Vagina (tissue), 2 donors: ENCODE measurements around the gene FAM161A. TPM values are rescaled to one million over a fixed set of nuclear protein-coding genes. Genes with fewer than 3 reads are reported as not detected.

Experiments used
- DNase-seq, 2 donors: peaks; one replicate each; pipeline ENCODE4 v3.0.0-alpha.2; 2017; ENCODE audit errors: extremely low spot score in 2 of 2
- H3K27ac ChIP-seq: fragments of 200-600 bp; sonication (generic); one replicate; pipeline ENCODE4 v1.5.1; 2019
- H3K27me3 ChIP-seq: fragments of 200-600 bp; sonication (generic); one replicate; pipeline ENCODE4 v1.5.1; 2019
- H3K36me3 ChIP-seq, 2 donors: fragments of 200-600 bp; sonication (generic); one replicate each; pipeline ENCODE4 v1.5.1; 2017 to 2019
- H3K4me1 ChIP-seq: fragments of 200-600 bp; sonication (generic); one replicate; pipeline ENCODE4 v1.5.1; 2019
- H3K4me3 ChIP-seq, 2 donors: fragments of 200-600 bp; sonication (generic); 1 replicate in 1 of 2; 2 replicates in 1 of 2; pipeline ENCODE4 v1.5.1; 2016 to 2019
- H3K9me3 ChIP-seq: fragments of 200-600 bp; sonication (generic); one replicate; pipeline ENCODE4 v1.5.1; 2019
- POLR2A ChIP-seq, 2 donors: fragments of 450-650 bp; IDR thresholded peaks; one replicate each; pipeline ENCODE4 v1.6.1; 2017; ENCODE audit warnings: antibody characterized with exemption in 2 of 2, mild to moderate bottlenecking in 2 of 2, moderate library complexity in 2 of 2
- POLR2AphosphoS5 ChIP-seq, 2 donors: sonication (generic); formaldehyde crosslinking; IDR thresholded peaks; one replicate each; pipeline ENCODE4 v1.9.0; 2017; ENCODE audit warnings: antibody characterized with exemption in 2 of 2, mild to moderate bottlenecking in 2 of 2, low read depth in 1 of 2; ENCODE audit not compliant: insufficient read depth in 1 of 2
- intact Hi-C: fragments of 100-400 bp; cut with DNase I; formaldehyde crosslinking; loops from one replicate; pipeline ENCODE4 v1.15.1; 2023
- total RNA-seq: library from RNA; depleted of rRNA; stranded (reverse); fragments of >200 nt; gene quantifications from one replicate; pipeline ENCODE4 v1.2.3, GENCODE V29; 2016
- TF ChIP-seq, protein P1 (sequence below), 3 experiments: fragments of 450-650 bp in 2 of 3; fragments of 200-600 bp in 1 of 3; sonication (generic) in 1 of 3; IDR thresholded peaks; one replicate each; pipeline ENCODE4 v1.5.1; 2017 to 2019; ENCODE audit warnings: antibody characterized with exemption in 3 of 3, mild to moderate bottlenecking in 2 of 3, moderate library complexity in 2 of 3

Gene FAM161A
- total RNA-seq, 1 donor from 2014 or later: 2.5 TPM

GRCh38 chr2:61792355-61792890 lies 61.4 kb downstream of the FAM161A start:
- no peaks in the 10 kb centered on the region for H3K4me1 ChIP-seq
- H3K27me3 ChIP-seq: no peaks in the 10 kb centered on the region
- H3K27ac ChIP-seq: no peak overlapping the region
- no peak overlapping the region for H3K4me3 ChIP-seq
- H3K36me3 ChIP-seq: no peaks in the 10 kb centered on the region
- no peaks in the 10 kb centered on the region for H3K9me3 ChIP-seq
- intact Hi-C loops: no loop called here
- TF ChIP-seq POLR2A (IDR thresholded peaks at IDR 0.05) (no peak), POLR2AphosphoS5 (IDR thresholded peaks at IDR 0.05; ENCODE audit: insufficient read depth in 1 of 2, low read depth in 1 of 2) (no peak)
- TF ChIP-seq, protein P1, sequence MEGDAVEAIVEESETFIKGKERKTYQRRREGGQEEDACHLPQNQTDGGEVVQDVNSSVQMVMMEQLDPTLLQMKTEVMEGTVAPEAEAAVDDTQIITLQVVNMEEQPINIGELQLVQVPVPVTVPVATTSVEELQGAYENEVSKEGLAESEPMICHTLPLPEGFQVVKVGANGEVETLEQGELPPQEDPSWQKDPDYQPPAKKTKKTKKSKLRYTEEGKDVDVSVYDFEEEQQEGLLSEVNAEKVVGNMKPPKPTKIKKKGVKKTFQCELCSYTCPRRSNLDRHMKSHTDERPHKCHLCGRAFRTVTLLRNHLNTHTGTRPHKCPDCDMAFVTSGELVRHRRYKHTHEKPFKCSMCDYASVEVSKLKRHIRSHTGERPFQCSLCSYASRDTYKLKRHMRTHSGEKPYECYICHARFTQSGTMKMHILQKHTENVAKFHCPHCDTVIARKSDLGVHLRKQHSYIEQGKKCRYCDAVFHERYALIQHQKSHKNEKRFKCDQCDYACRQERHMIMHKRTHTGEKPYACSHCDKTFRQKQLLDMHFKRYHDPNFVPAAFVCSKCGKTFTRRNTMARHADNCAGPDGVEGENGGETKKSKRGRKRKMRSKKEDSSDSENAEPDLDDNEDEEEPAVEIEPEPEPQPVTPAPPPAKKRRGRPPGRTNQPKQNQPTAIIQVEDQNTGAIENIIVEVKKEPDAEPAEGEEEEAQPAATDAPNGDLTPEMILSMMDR (IDR thresholded peaks at IDR 0.05): no peak
- DNase-seq: no peak

- no peaks in the 10 kb centered on the region for H3K4me1 ChIP-seq
- no peaks in the 10 kb centered on the region for H3K9me3 ChIP-seq
- no peak for DNase-seq
- H3K27me3 ChIP-seq: no peaks in the 10 kb centered on the region
- TF ChIP-seq POLR2AphosphoS5 (IDR thresholded peaks at IDR 0.05; ENCODE audit: insufficient read depth in 1 of 2, low read depth in 1 of 2): peak in 1 of 2 donors; percentile 48
- no peak for TF ChIP-seq POLR2A (IDR thresholded peaks at IDR 0.05)
- H3K27ac ChIP-seq: no peak overlapping the region
- H3K4me3 ChIP-seq: no peak overlapping the region
- intact Hi-C loops: no loop called here
- H3K36me3 ChIP-seq: no peaks in the 10 kb centered on the region
Measured at GRCh38 chr2:61789807-61790602, 63.9 kb downstream of the FAM161A start.

- TF ChIP-seq POLR2A (IDR thresholded peaks at IDR 0.05): no peak
- TF ChIP-seq, protein P1 (IDR thresholded peaks at IDR 0.05): no peak
- TF ChIP-seq POLR2AphosphoS5 (IDR thresholded peaks at IDR 0.05; ENCODE audit: insufficient read depth in 1 of 2, low read depth in 1 of 2): no peak
- Histone ChIP-seq H3K4me3 (no peak overlapping the region), H3K4me1 (no peaks in the 10 kb centered on the region), H3K27me3 (no peaks in the 10 kb centered on the region), H3K36me3 (no peaks in the 10 kb centered on the region), H3K9me3 (no peaks in the 10 kb centered on the region), H3K27ac (no peak overlapping the region)
- intact Hi-C loops: no loop called here
- DNase-seq: no peak
Measured at GRCh38 chr2:61787941-61788563, 65.8 kb downstream of the FAM161A start.

GRCh38 chr2:61786876-61787275 lies 67.0 kb downstream of the FAM161A start:
- Histone ChIP-seq H3K36me3 (no peaks in the 10 kb centered on the region), H3K9me3 (no peaks in the 10 kb centered on the region), H3K4me3 (no peak overlapping the region), H3K4me1 (no peaks in the 10 kb centered on the region), H3K27me3 (no peaks in the 10 kb centered on the region), H3K27ac (no peak overlapping the region)
- no peak for DNase-seq
- TF ChIP-seq POLR2A (IDR thresholded peaks at IDR 0.05) (no peak), POLR2AphosphoS5 (IDR thresholded peaks at IDR 0.05; ENCODE audit: insufficient read depth in 1 of 2, low read depth in 1 of 2) (no peak)
- TF ChIP-seq, protein P1 (IDR thresholded peaks at IDR 0.05): no peak
- intact Hi-C loops: no loop called here

GRCh38 chr2:61785583-61785982 lies 68.3 kb downstream of the FAM161A start:
- no peak for DNase-seq
- Histone ChIP-seq H3K27me3 (no peaks in the 10 kb centered on the region), H3K4me3 (no peak overlapping the region), H3K36me3 (no peaks in the 10 kb centered on the region), H3K4me1 (no peaks in the 10 kb centered on the region), H3K9me3 (peaks cover 3% of the 10 kb centered on the region), H3K27ac (no peak overlapping the region)
- TF ChIP-seq POLR2AphosphoS5 (IDR thresholded peaks at IDR 0.05; ENCODE audit: insufficient read depth in 1 of 2, low read depth in 1 of 2) (no peak), POLR2A (IDR thresholded peaks at IDR 0.05) (no peak)
- TF ChIP-seq, protein P1 (IDR thresholded peaks at IDR 0.05): no peak
- intact Hi-C loops: no loop called here
